ENCODE results near the gene BDNF.
"Not testable (repeated sequence)": the region's sequence is repeated elsewhere in the genome, so short reads cannot be mapped to it uniquely, and the experiment has no call there.

BDNF gene

GRCh38 chr11:27700351-27701301 lies at the start of gene BDNF:
Gene BDNF (minus strand): TSS chr11:27700455. CDS start chr11:27658564, 41,891 bp downstream.
- no peak for DNase-seq (ENCODE audit: low read depth)

GRCh38 chr11:27740362-27741013 lies 40.2 kb upstream of the BDNF start:
- no peak for DNase-seq (ENCODE audit: low read depth)

GRCh38 chr11:27735281-27735680 lies 35.0 kb upstream of the BDNF start:
- no peak for DNase-seq (ENCODE audit: low read depth)

GRCh38 chr11:27731803-27732202 lies 31.5 kb upstream of the BDNF start:
- not testable (repeated sequence) for DNase-seq (ENCODE audit: low read depth)

- DNase-seq (ENCODE audit: low read depth): no peak
Measured at GRCh38 chr11:27726981-27727380, 26.7 kb upstream of the BDNF start.

GRCh38 chr11:27723687-27724086 lies 23.4 kb upstream of the BDNF start:
- DNase-seq (ENCODE audit: low read depth): no peak

- DNase-seq (ENCODE audit: low read depth): no peak
Measured at GRCh38 chr11:27722953-27723344, 22.7 kb upstream of the BDNF start.

- no peak for DNase-seq (ENCODE audit: low read depth)
Measured at GRCh38 chr11:27722117-27722952, 22.1 kb upstream of the BDNF start.

- no peak for DNase-seq (ENCODE audit: low read depth)
Measured at GRCh38 chr11:27721264-27722116, 21.2 kb upstream of the BDNF start.

GRCh38 chr11:27720277-27720830 lies 20.1 kb upstream of the BDNF start:
- no peak for DNase-seq (ENCODE audit: low read depth)

GRCh38 chr11:27719546-27719925 lies 19.3 kb upstream of the BDNF start:
- no peak for DNase-seq (ENCODE audit: low read depth)

- DNase-seq (ENCODE audit: low read depth): no peak
Measured at GRCh38 chr11:27718863-27719545, 18.7 kb upstream of the BDNF start.

GRCh38 chr11:27718346-27718862 lies 18.1 kb upstream of the BDNF start:
- DNase-seq (ENCODE audit: low read depth): no peak

- DNase-seq (ENCODE audit: low read depth): no peak
Measured at GRCh38 chr11:27717801-27718229, 17.6 kb upstream of the BDNF start.

GRCh38 chr11:27717377-27717776 lies 17.1 kb upstream of the BDNF start:
- no peak for DNase-seq (ENCODE audit: low read depth)

GRCh38 chr11:27716835-27717234 lies 16.6 kb upstream of the BDNF start:
- no peak for DNase-seq (ENCODE audit: low read depth)

GRCh38 chr11:27716216-27716615 lies 16.0 kb upstream of the BDNF start:
- no peak for DNase-seq (ENCODE audit: low read depth)

GRCh38 chr11:27711725-27712124 lies 11.5 kb upstream of the BDNF start:
- no peak for DNase-seq (ENCODE audit: low read depth)

- no peak for DNase-seq (ENCODE audit: low read depth)
Measured at GRCh38 chr11:27710536-27710935, 10.3 kb upstream of the BDNF start.

- DNase-seq (ENCODE audit: low read depth): no peak
Measured at GRCh38 chr11:27707676-27708075, 7.4 kb upstream of the BDNF start.

Data from non-pigmented ciliary epithelial cell (primary cell).